Heart left ventricle (tissue), 13 donors: ENCODE data around the gene ZBTB7C.

Experiments
- POLR2A ChIP-seq, 2 donors: fragments of 450-650 bp; IDR thresholded peaks; one replicate each; pipeline ENCODE4 v1.6.1; 2017; ENCODE audit warnings: antibody characterized with exemption in 2 of 2, mild to moderate bottlenecking in 2 of 2, moderate library complexity in 2 of 2
- TF ChIP-seq, protein P1 (sequence below), 12 donors: fragments of 200-600 bp; sonication (generic) in 4 of 12; IDR thresholded peaks; one replicate each; pipeline versions ENCODE4 v1.5.0 to v1.8.0; 2018 to 2022; ENCODE audit warnings: antibody characterized with exemption in 12 of 12, mild to moderate bottlenecking in 5 of 12
- donor health status: ischemic (EF 13 %, LVEDD 7.1; RV severe dilation, severe dysfunction).
- donor health status: DM: no; HTN: yes; CAD: no.
- donor health status: DM: no; HTN: no; CAD: no.
- donor health status: ischemic (EF 25% LVEDD 6.9; RV normal size, moderate dysfunction).
- donor health status: ischemic (EF 25% LVEDD 5.7; RV mildly dilated, moderate dysfunction).
- donor health status: ischemic (EF 35%, LVEDD 5.7; RV mildly dilated, moderate dysfunction).
- donor health status: nonischemic (EF 11% LVEDD 7.7; RV severe dilation, severe dysfunction).
- donor health status: DM: yes; HTN: yes; CAD: no.
- donor health status: PGD.
- donor health status: ischemic (EF 29% LVEDD 5.4; RV normal size, mild dysfunction).
- donor health status: nonischemic (EF 23%, LVEDD 6.1; RV moderate dilation, normal function).

DNA sequence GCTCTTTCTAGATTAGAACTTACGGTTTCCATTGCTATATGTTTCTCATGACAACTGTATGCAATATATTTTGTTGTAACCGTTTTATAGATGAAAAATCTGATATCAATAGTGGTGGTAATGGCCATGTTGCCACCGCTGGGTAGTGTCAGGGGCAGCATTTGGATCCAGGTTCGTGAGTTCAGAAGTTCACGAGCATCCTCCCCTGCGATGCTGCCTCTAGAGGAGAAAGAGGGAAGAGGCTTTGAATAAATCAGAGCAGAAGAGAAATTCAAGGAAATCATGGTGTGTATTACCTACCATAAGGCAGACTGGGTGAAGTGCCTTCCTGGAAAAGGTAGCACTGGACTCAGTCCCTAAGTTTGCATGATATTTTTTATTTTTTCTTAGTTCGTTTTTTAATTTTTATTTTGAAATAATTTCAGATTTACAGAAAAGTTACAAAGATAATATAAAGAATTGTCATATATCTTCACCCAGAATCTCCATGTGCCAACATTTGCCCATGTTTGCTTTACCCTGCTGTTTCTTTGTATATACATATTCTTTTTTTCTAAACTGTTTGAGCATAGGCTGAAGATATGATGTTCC lies 3.3 kb upstream of the ZBTB7C start:
- TF ChIP-seq, protein P1, sequence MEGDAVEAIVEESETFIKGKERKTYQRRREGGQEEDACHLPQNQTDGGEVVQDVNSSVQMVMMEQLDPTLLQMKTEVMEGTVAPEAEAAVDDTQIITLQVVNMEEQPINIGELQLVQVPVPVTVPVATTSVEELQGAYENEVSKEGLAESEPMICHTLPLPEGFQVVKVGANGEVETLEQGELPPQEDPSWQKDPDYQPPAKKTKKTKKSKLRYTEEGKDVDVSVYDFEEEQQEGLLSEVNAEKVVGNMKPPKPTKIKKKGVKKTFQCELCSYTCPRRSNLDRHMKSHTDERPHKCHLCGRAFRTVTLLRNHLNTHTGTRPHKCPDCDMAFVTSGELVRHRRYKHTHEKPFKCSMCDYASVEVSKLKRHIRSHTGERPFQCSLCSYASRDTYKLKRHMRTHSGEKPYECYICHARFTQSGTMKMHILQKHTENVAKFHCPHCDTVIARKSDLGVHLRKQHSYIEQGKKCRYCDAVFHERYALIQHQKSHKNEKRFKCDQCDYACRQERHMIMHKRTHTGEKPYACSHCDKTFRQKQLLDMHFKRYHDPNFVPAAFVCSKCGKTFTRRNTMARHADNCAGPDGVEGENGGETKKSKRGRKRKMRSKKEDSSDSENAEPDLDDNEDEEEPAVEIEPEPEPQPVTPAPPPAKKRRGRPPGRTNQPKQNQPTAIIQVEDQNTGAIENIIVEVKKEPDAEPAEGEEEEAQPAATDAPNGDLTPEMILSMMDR (IDR thresholded peaks at IDR 0.05): peak; percentile 42 to 79 (median 62)
- no peak for TF ChIP-seq POLR2A (IDR thresholded peaks at IDR 0.05)
